K562 (cell line): ENCODE data around the gene PNPLA7. TPM values are rescaled to one million over a fixed set of nuclear protein-coding genes. Genes with fewer than 3 reads are reported as not detected.
A peak's percentile ranks its signal among the peaks of the same experiment; 100 is the strongest.

ENCODE experiments used
- ATF2 ChIP-seq: sonication (generic); formaldehyde crosslinking; IDR thresholded peaks from 2 replicates; pipeline ENCODE4 v1.8.1; 2022; ENCODE audit warnings: missing genetic modification reagents
- CCNT2 ChIP-seq: IDR thresholded peaks from 2 replicates; pipeline ENCODE4 v1.6.1; 2011; ENCODE audit warnings: borderline replicate concordance, low read depth, mild to moderate bottlenecking, moderate library complexity, mixed read lengths, low read length; ENCODE audit not compliant: insufficient read length; ENCODE audit errors: extremely low read depth
- E2F6 ChIP-seq, 2 experiments: IDR thresholded peaks; 2 replicates each; pipeline ENCODE4 v1.6.1; 2011; ENCODE audit warnings: borderline replicate concordance in 1 of 2, control low read depth in 1 of 2, low read depth in 1 of 2, low read length in 1 of 2, mild to moderate bottlenecking in 1 of 2, mixed read lengths in 1 of 2, moderate library complexity in 1 of 2; ENCODE audit not compliant: insufficient read depth in 1 of 2, insufficient read length in 1 of 2, poor library complexity in 1 of 2, severe bottlenecking in 1 of 2; ENCODE audit errors: extremely low read depth in 1 of 2
- ETV6 ChIP-seq, 3 experiments: fragments of 150-350 bp in 1 of 3; sonication (generic) in 1 of 3; formaldehyde crosslinking in 1 of 3; IDR thresholded peaks; 2 replicates each; pipeline versions ENCODE4 v1.6.1 to v1.8.0; 2014 to 2022; ENCODE audit warnings: borderline replicate concordance in 2 of 3, low read depth in 2 of 3, antibody characterized with exemption in 1 of 3, low read length in 1 of 3, mild to moderate bottlenecking in 1 of 3, missing genetic modification reagents in 1 of 3
- EZH2 ChIP-seq: IDR thresholded peaks from 2 replicates; pipeline ENCODE4 v1.6.1; 2012; ENCODE audit warnings: low read depth, mild to moderate bottlenecking, inconsistent platforms, low read length, borderline replicate concordance
- L3MBTL2 ChIP-seq: fragments of 450-650 bp; IDR thresholded peaks from 2 replicates; pipeline ENCODE4 v1.6.1; 2016; ENCODE audit warnings: mild to moderate bottlenecking, moderate library complexity
- NBN ChIP-seq: fragments of 450-650 bp; IDR thresholded peaks from 2 replicates; pipeline ENCODE4 v1.6.1; 2016; ENCODE audit warnings: low read depth, mild to moderate bottlenecking
- NFIC ChIP-seq: fragments of 450-650 bp; IDR thresholded peaks from 2 replicates; pipeline ENCODE4 v1.6.1; 2017; ENCODE audit warnings: mild to moderate bottlenecking, inconsistent platforms
- POLR2G ChIP-seq: fragments of 200-400 bp; formaldehyde crosslinking; IDR thresholded peaks from 2 replicates; pipeline ENCODE4 v1.6.1; 2017; ENCODE audit warnings: low read depth, mild to moderate bottlenecking, antibody characterized with exemption, low read length, moderate library complexity
- SMARCA4 ChIP-seq: fragments of 450-650 bp; IDR thresholded peaks from 2 replicates; pipeline ENCODE4 v1.6.1; 2016
- SP1 ChIP-seq: sonication (generic); formaldehyde crosslinking; IDR thresholded peaks from 2 replicates; pipeline ENCODE4 v1.8.1; 2022; ENCODE audit warnings: mild to moderate bottlenecking, missing genetic modification reagents
- STAG1 ChIP-seq: sonication (generic); formaldehyde crosslinking; IDR thresholded peaks from 2 replicates; pipeline ENCODE4 v1.5.0; 2020; ENCODE audit warnings: missing genetic modification reagents, borderline replicate concordance
- TAF1 ChIP-seq: IDR thresholded peaks from 2 replicates; pipeline ENCODE4 v1.6.1; 2011; ENCODE audit warnings: mild to moderate bottlenecking, low read length, moderate library complexity; ENCODE audit not compliant: insufficient read depth, control insufficient read depth, severe bottlenecking; ENCODE audit errors: extremely low read depth
- TBP ChIP-seq: optimal IDR thresholded peaks from 2 replicates; pipeline ENCODE3; 2011; ENCODE audit warnings: low read depth, low read length, improper control_type of control experiment
- YY1 ChIP-seq, 3 experiments: IDR thresholded peaks; 2 replicates each; pipeline ENCODE4 v1.6.1; 2011; ENCODE audit warnings: low read length in 2 of 3, mild to moderate bottlenecking in 2 of 3, moderate library complexity in 2 of 3, borderline replicate concordance in 1 of 3, control low read depth in 1 of 3, low read depth in 1 of 3; ENCODE audit not compliant: insufficient read depth in 3 of 3, insufficient replicate concordance in 2 of 3, control insufficient read depth in 1 of 3, insufficient read length in 1 of 3; ENCODE audit errors: extremely low read depth in 1 of 3
- ZNF280B ChIP-seq: fragments of 250-450 bp; sonication (Bioruptor Pico); IDR thresholded peaks from 2 replicates; pipeline ENCODE4 v1.5.1; 2021; ENCODE audit warnings: mild to moderate bottlenecking
- ZNF431 ChIP-seq: sonication (generic); formaldehyde crosslinking; IDR thresholded peaks from 2 replicates; pipeline ENCODE4 v1.8.0; 2022; ENCODE audit warnings: mild to moderate bottlenecking, missing genetic modification reagents
- ZNF740 ChIP-seq, 3 experiments: fragments of 200-800 bp in 1 of 3; sonication (Bioruptor generic) in 1 of 3; sonication (generic) in 1 of 3; formaldehyde crosslinking in 1 of 3; IDR thresholded peaks; 2 replicates each; pipeline versions ENCODE4 v1.6.1 to v1.8.0; 2016 to 2022; ENCODE audit warnings: mild to moderate bottlenecking in 2 of 3, missing compliant biosample characterization in 2 of 3, missing genetic modification characterization in 2 of 3, missing genetic modification reagents in 1 of 3
- ZNF764 ChIP-seq: fragments of 250-450 bp; sonication (Bioruptor Pico); IDR thresholded peaks from 2 replicates; pipeline ENCODE4 v1.4.0; 2020; ENCODE audit warnings: low read depth, mild to moderate bottlenecking, moderate library complexity
- polyA plus RNA-seq, 8 experiments: library from polyadenylated mRNA; depleted of rRNA in 4 of 8; stranded (reverse) in 5 of 8; unstranded in 3 of 8; fragments of >200 nt; fragmentation: Nextera tagmentation in 2 of 8; fragmentation: Illumina TruSeq in 1 of 8; extraction: Ambion mirVana in 2 of 8; extraction: Trizol in 1 of 8; gene quantifications; 2 replicates each; pipeline versions ENCODE4 v1.2.1 to v1.2.3, GENCODE V29; 2011 to 2014; ENCODE audit warnings: inconsistent platforms in 1 of 8, missing spikeins in 1 of 8
- total RNA-seq, 7 experiments: library from RNA; depleted of rRNA in 6 of 7; stranded (reverse); fragments of >200 nt in 6 of 7; fragmentation: Illumina TruSeq in 2 of 7; extraction: Trizol in 2 of 7; gene quantifications; 2 replicates each; pipeline versions ENCODE4 v1.2.1 to v1.2.3, GENCODE V29; 2011 to 2021; ENCODE audit warnings: low replicate concordance in 1 of 7

PNPLA7 gene
- total and polyA plus RNA-seq, 9 of the 15 experiments (the other 6 are each of a cell fraction or from before 2014, with no cell fraction given): 0.01 to 0.85 (median 0.19) TPM; not detected in 1

- TF ChIP-seq ZNF740 (CRISPR knock-in tag; IDR thresholded peaks at IDR 0.05) (0 out of 2 replicates have a peak, but pooled peaks have one; percentile 23), ZNF740 (tag; IDR thresholded peaks at IDR 0.05) (no peak), STAG1 (CRISPR knock-in tag) (0 out of 2 replicates have a peak, but pooled peaks have one; percentile 10), POLR2G (peak; percentile 42; the same call in 1 of the 2 replicates), NBN (no peak), TAF1 (no peak), SP1 (CRISPR knock-in tag) (peak; percentile 45; the same call in 1 of the 2 replicates), ZNF431 (CRISPR knock-in tag) (0 out of 2 replicates have a peak, but pooled peaks have one; percentile 47), TBP (peak; percentile 8), SMARCA4 (no peak), L3MBTL2 (peak; percentile 20; the same call in 1 of the 2 replicates), ATF2 (no peak), ZNF764 (CRISPR knock-in tag) (0 out of 2 replicates have a peak, but pooled peaks have one; percentile 21), EZH2 (no peak), YY1 (IDR thresholded peaks at IDR 0.05; ENCODE audit: borderline replicate concordance in 1 of 3, control insufficient read depth in 1 of 3, extremely low read depth in 1 of 3, insufficient read depth in 3 of 3, insufficient read length in 1 of 3, insufficient replicate concordance in 2 of 3, low read depth in 1 of 3, low read length in 2 of 3) (no peak), CCNT2 (peak; percentile 10), E2F6 (IDR thresholded peaks at IDR 0.05; ENCODE audit: borderline replicate concordance in 1 of 2, extremely low read depth in 1 of 2, insufficient read depth in 1 of 2, insufficient read length in 1 of 2, low read depth in 1 of 2, low read length in 1 of 2, poor library complexity in 1 of 2, severe bottlenecking in 1 of 2) (peak in 1 of 2 experiments; percentile 1), ETV6 (IDR thresholded peaks at IDR 0.05; ENCODE audit: borderline replicate concordance in 1 of 2, low read depth in 2 of 2, low read length in 1 of 2) (no peak), ETV6 (CRISPR knock-in tag; IDR thresholded peaks at IDR 0.05; ENCODE audit: borderline replicate concordance) (no peak), NFIC (0 out of 2 replicates have a peak, but pooled peaks have one; percentile 13), ZNF280B (CRISPR knock-in tag) (no peak)
Observed at GRCh38 chr9:137552022-137552768, 2.0 kb upstream of the PNPLA7 start (continued).
